ENCODE results near the gene MTMR2. TPM values are rescaled to one million over a fixed set of nuclear protein-coding genes. Genes with fewer than 3 reads are reported as not detected.
"Not testable (repeated sequence)": the region's sequence is repeated elsewhere in the genome, so short reads cannot be mapped to it uniquely, and the experiment has no call there.

MTMR2 gene
- total RNA-seq, 1 experiment from 2014 or later = 18.1 TPM

- no peak for DNase-seq (ENCODE audit: low spot score)
Observed at GRCh38 chr11:95816037-95816436, 107.9 kb downstream of the MTMR2 start.

- DNase-seq (ENCODE audit: low spot score) = not testable (repeated sequence)
Observed at GRCh38 chr11:95811052-95811451, 112.9 kb downstream of the MTMR2 start.

- not testable (repeated sequence) for DNase-seq (ENCODE audit: low spot score)
Observed at GRCh38 chr11:95806464-95806863, 117.4 kb downstream of the MTMR2 start.

- no peak for DNase-seq (ENCODE audit: low spot score)
Observed at GRCh38 chr11:95805869-95806268, 118.0 kb downstream of the MTMR2 start.

- no peak for DNase-seq (ENCODE audit: low spot score)
Observed at GRCh38 chr11:95803973-95804372, 119.9 kb downstream of the MTMR2 start.

GRCh38 chr11:95802806-95803205, 121.1 kb downstream of the MTMR2 start:
- DNase-seq (ENCODE audit: low spot score) = no peak

- DNase-seq (ENCODE audit: low spot score) = no peak
Observed at GRCh38 chr11:95800438-95800837, 123.5 kb downstream of the MTMR2 start.

GRCh38 chr11:95799546-95799945, 124.4 kb downstream of the MTMR2 start:
- no peak for DNase-seq (ENCODE audit: low spot score)

GRCh38 chr11:95796501-95796900, 127.4 kb downstream of the MTMR2 start:
- DNase-seq (ENCODE audit: low spot score) = no peak

- DNase-seq (ENCODE audit: low spot score) = no peak
Observed at GRCh38 chr11:95795627-95796295, 128.1 kb downstream of the MTMR2 start.

- no peak for DNase-seq (ENCODE audit: low spot score)
Observed at GRCh38 chr11:95794086-95794485, 129.8 kb downstream of the MTMR2 start.

- DNase-seq (ENCODE audit: low spot score) = no peak
Observed at GRCh38 chr11:95793116-95793515, 130.8 kb downstream of the MTMR2 start.

- no peak for DNase-seq (ENCODE audit: low spot score)
Observed at GRCh38 chr11:95792700-95793099, 131.2 kb downstream of the MTMR2 start.

GRCh38 chr11:95792200-95792599, 131.7 kb downstream of the MTMR2 start:
- DNase-seq (ENCODE audit: low spot score) = no peak

GRCh38 chr11:95791709-95792033, 132.2 kb downstream of the MTMR2 start:
- DNase-seq (ENCODE audit: low spot score) = no peak

GRCh38 chr11:95790933-95791708, 132.8 kb downstream of the MTMR2 start:
- peak; percentile 36 for DNase-seq (ENCODE audit: low spot score)

- peak; percentile 91 for DNase-seq (ENCODE audit: low spot score)
Observed at GRCh38 chr11:95790123-95790932, 133.6 kb downstream of the MTMR2 start, which contains the start of gene CEP57. Gene CEP57 (plus strand): TSS chr11:95790498. CDS start chr11:95790699, 201 bp downstream.

GRCh38 chr11:95789506-95790122, 134.3 kb downstream of the MTMR2 start, which contains the start of gene FAM76B:
Gene FAM76B (minus strand): TSS chr11:95789782. CDS start chr11:95789478, 304 bp downstream.
- DNase-seq (ENCODE audit: low spot score) = peak; percentile 92

GRCh38 chr11:95788921-95789505, 134.9 kb downstream of the MTMR2 start:
- DNase-seq (ENCODE audit: low spot score) = peak; percentile 19
